NCI-H2196 (cell line): ENCODE results near the gene H1-8.
A peak's percentile ranks its signal among the peaks of the same experiment; 100 is the strongest.

Experiments
- DNase-seq: peaks from one replicate; lab custom pipeline; 2025; ENCODE audit not compliant: unreplicated experiment; lab: John Stamatoyannopoulos, UW

The H1-8 gene

GRCh38 chr3:129592381-129593131 is 49.6 kb downstream of the H1-8 start:
- no peak for DNase-seq

GRCh38 chr3:129593230-129593594 is 50.2 kb downstream of the H1-8 start:
- no peak for DNase-seq

DNA sequence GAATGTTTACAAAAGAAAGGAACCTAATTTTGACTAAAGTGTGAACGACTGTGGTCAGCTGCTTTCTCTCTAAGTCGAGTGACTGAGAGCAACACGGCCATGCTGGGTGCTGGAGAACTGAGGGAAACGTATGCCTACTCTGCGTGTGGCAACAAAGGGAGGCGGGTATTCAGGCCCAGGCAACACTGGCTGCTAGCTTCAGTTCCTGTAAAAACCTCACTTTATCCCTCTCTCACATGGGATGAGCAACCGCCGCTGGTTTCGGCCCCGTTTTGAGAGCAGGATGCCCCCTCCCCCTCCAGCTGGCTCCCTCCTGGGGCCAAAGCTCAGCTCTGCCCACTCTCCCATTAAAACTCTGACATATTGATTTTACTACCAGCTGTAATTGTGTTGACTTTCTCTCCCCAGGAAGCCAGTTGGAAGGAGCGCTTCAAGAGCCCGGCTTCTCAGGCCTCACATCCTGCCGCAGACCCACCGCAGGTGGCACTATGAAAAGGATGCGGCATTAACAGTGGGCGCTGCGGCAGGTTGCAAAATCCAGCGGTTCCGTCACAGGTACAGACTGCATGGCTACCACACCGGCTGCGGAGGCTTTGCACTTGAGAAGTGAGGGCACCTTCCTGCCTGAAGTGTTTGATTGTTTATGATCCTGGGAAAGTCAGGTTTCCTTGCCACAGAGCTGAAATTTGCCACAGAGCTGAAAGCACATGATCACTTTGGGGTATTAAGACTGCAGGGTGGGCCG is 50.8 kb downstream of the H1-8 start:
- peak; percentile 89 for DNase-seq

DNA sequence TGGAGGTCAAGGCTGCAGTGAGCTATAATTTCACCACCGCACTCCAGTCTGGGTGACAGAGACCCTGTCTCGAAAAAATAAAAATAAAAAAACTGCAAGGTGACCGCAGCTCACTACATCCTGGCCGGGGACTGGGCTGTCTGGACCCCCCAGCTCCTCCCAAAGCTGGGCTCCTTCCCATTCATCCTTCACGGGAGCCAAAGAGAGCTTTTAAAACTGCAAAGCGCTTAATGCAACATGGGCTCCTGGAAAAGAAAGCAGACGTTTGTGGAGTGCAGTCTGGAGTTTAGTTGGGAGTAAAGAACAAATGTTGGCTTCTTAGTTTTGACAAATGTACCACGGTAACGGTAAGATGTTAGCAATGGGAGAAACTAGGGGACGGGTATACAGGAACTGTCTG is 51.4 kb downstream of the H1-8 start:
- DNase-seq: no peak

GRCh38 chr3:129594907-129595390 is 52.0 kb downstream of the H1-8 start:
- DNase-seq: no peak

GRCh38 chr3:129595544-129596193 is 52.7 kb downstream of the H1-8 start:
- DNase-seq: no peak

DNA sequence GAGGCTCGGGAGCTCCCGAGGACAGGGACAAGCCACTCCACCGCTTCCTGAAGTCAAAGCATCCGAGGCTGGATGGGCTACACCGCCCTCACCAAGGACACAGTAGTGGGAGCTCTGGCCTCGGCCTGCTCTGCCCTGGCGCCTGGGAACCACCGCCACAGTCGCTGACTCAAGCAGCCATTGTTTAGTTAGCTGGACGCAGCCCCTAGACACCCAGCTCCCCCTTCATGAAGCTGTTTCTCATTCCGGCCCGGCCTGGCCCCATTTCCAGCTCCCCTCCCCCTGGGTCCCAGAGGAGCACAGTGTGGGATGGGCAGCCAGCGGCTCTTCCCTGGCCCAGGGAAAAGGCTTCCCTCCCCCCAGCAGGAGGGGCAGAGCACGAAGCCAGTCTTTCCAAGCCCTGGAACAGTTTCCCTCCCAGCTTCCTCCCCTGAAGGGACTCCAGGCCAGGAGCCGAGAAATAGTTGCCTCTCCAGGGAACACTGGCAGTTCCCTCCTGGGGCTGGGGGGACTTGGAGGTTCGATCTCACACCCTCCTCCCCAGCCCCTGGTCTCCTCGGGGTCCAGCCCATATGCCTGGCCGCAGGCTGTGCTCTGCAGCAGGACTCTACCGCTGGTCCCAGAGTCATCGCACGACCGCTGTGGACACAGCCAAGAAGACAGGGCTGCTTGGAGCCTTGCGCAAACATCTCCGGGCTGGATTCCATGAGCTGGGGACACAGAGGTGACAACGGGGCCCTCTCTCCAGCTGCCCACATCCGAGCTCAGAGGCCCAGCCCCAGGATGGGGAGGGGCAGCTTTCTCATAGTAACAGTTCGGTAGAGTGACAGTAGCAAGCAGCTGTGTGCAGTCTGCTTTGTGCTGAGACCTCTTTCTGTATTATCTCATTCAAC is 53.5 kb downstream of the H1-8 start:
- DNase-seq: no peak

- DNase-seq: no peak
Measured at GRCh38 chr3:129597087-129597999, 54.4 kb downstream of the H1-8 start.

- no peak for DNase-seq
Measured at GRCh38 chr3:129598000-129598381, 55.0 kb downstream of the H1-8 start.

DNA sequence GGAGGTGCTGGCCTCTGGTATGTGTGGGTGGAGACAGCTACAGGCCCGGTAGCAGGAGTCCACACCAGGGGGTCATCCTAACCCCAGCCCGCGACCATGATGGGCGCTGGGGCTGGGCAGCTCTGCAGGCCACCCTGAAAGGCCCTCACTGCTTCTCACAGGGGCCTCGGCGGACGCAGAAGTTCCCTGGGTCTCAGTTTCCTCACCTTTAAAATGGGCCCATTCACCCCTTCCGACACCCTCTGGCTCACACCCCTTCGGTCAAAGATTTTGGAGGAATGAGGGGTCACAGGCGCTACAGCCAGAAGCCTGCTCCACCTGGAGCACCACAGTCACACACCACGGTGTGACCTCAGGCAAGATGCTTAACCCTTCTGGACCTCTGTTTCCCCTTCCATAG is 55.5 kb downstream of the H1-8 start:
- DNase-seq: no peak

DNA sequence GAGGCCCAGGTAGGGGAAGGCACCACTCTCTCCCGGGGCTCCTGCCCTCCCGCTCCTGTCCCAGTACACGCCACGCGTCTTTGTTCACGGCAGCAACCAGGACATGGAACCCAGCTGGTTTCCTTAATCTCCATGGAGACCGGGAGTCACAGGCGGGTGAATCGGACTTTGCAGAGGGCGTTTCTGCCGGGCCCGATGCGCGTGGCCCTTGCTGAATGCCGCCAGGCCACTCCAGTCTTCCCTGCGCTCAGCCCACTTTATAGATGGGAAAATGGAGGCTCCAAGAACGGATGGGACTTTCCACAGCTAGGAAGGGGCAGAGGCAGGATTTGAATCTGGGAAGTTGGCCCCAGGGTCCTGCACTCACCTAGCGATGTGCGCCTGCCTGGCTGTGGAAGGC is 56.1 kb downstream of the H1-8 start:
- no peak for DNase-seq

GRCh38 chr3:129599607-129600006 is 56.6 kb downstream of the H1-8 start:
- DNase-seq: no peak

GRCh38 chr3:129600348-129600747 is 57.4 kb downstream of the H1-8 start:
- DNase-seq: no peak
